Measurements from ENCODE around the gene CFTR. TPM values are rescaled to one million over a fixed set of nuclear protein-coding genes. Genes with fewer than 3 reads are reported as not detected.
"Not testable (repeated sequence)": the region's sequence is repeated elsewhere in the genome, so short reads cannot be mapped to it uniquely, and the experiment has no call there.

The CFTR gene
- total RNA-seq, 2 donors from 2014 or later = not detected

- no peak overlapping the region for H3K27ac Mint-ChIP-seq
- no peaks in the 10 kb centered on the region for H3K27me3 Mint-ChIP-seq (ENCODE audit: low read depth)
- H3K36me3 Mint-ChIP-seq (ENCODE audit: insufficient read depth in 2 of 2) = no peaks in the 10 kb centered on the region
- H3K4me3 Mint-ChIP-seq = no peak overlapping the region
- peaks cover 0 to 3% of the 10 kb centered on the region in 2 donors for H3K9me3 Mint-ChIP-seq
- no peaks in the 10 kb centered on the region for H3K4me1 Mint-ChIP-seq (ENCODE audit: low read depth)
- DNase-seq = no peak
- no peak for ATAC-seq (replicated peaks in 1 of 2)
These were observed 212.5 kb downstream of the CFTR start for GRCh38 chr7:117692338-117692737.

- H3K4me1 Mint-ChIP-seq (ENCODE audit: low read depth) = no peaks in the 10 kb centered on the region
- H3K4me3 Mint-ChIP-seq = no peak overlapping the region
- H3K9me3 Mint-ChIP-seq = peaks cover 0 to 3% of the 10 kb centered on the region in 2 donors
- ATAC-seq (replicated peaks in 1 of 2) (no peak), DNase-seq (no peak)
- no peak overlapping the region for H3K27ac Mint-ChIP-seq
- H3K27me3 Mint-ChIP-seq (ENCODE audit: low read depth) = no peaks in the 10 kb centered on the region
- no peaks in the 10 kb centered on the region for H3K36me3 Mint-ChIP-seq (ENCODE audit: insufficient read depth in 2 of 2)
These were observed 218.2 kb downstream of the CFTR start for GRCh38 chr7:117698018-117698417.

- H3K27ac Mint-ChIP-seq = no peak overlapping the region
- H3K9me3 Mint-ChIP-seq = peaks cover 0 to 4% of the 10 kb centered on the region in 2 donors
- no peaks in the 10 kb centered on the region for H3K36me3 Mint-ChIP-seq (ENCODE audit: insufficient read depth in 2 of 2)
- H3K4me3 Mint-ChIP-seq = no peak overlapping the region
- no peaks in the 10 kb centered on the region for H3K27me3 Mint-ChIP-seq (ENCODE audit: low read depth)
- ATAC-seq (replicated peaks in 1 of 2) (no peak), DNase-seq (no peak)
- no peaks in the 10 kb centered on the region for H3K4me1 Mint-ChIP-seq (ENCODE audit: low read depth)
These were observed 224.2 kb downstream of the CFTR start for GRCh38 chr7:117704063-117704462.

GRCh38 chr7:117705630-117706029 lies 225.8 kb downstream of the CFTR start:
- H3K4me3 Mint-ChIP-seq = no peak overlapping the region

GRCh38 chr7:117706210-117706609 lies 226.4 kb downstream of the CFTR start:
- Mint-ChIP-seq H3K4me1 (ENCODE audit: low read depth) (no peaks in the 10 kb centered on the region), H3K27ac (no peak overlapping the region), H3K27me3 (ENCODE audit: low read depth) (no peaks in the 10 kb centered on the region), H3K9me3 (peaks cover 0 to 4% of the 10 kb centered on the region in 2 donors), H3K4me3 (no peak overlapping the region), H3K36me3 (ENCODE audit: insufficient read depth in 2 of 2) (no peaks in the 10 kb centered on the region)
- no peak for DNase-seq
- no peak for ATAC-seq (replicated peaks in 1 of 2)

More at GRCh38 chr7:117705630-117706029, 225.8 kb downstream of the CFTR start:
- DNase-seq (no peak), ATAC-seq (replicated peaks in 1 of 2) (no peak)
- Mint-ChIP-seq H3K9me3 (peaks cover 0 to 4% of the 10 kb centered on the region in 2 donors), H3K4me1 (ENCODE audit: low read depth) (no peaks in the 10 kb centered on the region), H3K27ac (no peak overlapping the region), H3K36me3 (ENCODE audit: insufficient read depth in 2 of 2) (no peaks in the 10 kb centered on the region), H3K27me3 (ENCODE audit: low read depth) (no peaks in the 10 kb centered on the region)

GRCh38 chr7:117707080-117707479 lies 227.3 kb downstream of the CFTR start:
- H3K4me3 Mint-ChIP-seq = no peak overlapping the region
- peaks cover 0 to 4% of the 10 kb centered on the region in 2 donors for H3K9me3 Mint-ChIP-seq
- DNase-seq (no peak), ATAC-seq (replicated peaks in 1 of 2) (no peak)
- peaks cover 4% of the 10 kb centered on the region for H3K4me1 Mint-ChIP-seq (ENCODE audit: low read depth)
- H3K36me3 Mint-ChIP-seq (ENCODE audit: insufficient read depth in 2 of 2) = no peaks in the 10 kb centered on the region
- H3K27me3 Mint-ChIP-seq (ENCODE audit: low read depth) = no peaks in the 10 kb centered on the region
- no peak overlapping the region for H3K27ac Mint-ChIP-seq

- not testable (repeated sequence) for ATAC-seq (replicated peaks in 1 of 2); H3K27ac Mint-ChIP-seq; H3K9me3 Mint-ChIP-seq; H3K27me3 Mint-ChIP-seq (ENCODE audit: low read depth); H3K4me1 Mint-ChIP-seq (ENCODE audit: low read depth); DNase-seq; H3K4me3 Mint-ChIP-seq; H3K36me3 Mint-ChIP-seq (ENCODE audit: insufficient read depth in 2 of 2)
These were observed 228.3 kb downstream of the CFTR start for GRCh38 chr7:117708173-117708572.

GRCh38 chr7:117711556-117711955 lies 231.7 kb downstream of the CFTR start:
- Mint-ChIP-seq H3K27ac (no peak overlapping the region), H3K36me3 (ENCODE audit: insufficient read depth in 2 of 2) (no peaks in the 10 kb centered on the region), H3K4me1 (ENCODE audit: low read depth) (peaks cover 4% of the 10 kb centered on the region), H3K4me3 (no peak overlapping the region), H3K9me3 (peaks cover 0 to 2% of the 10 kb centered on the region in 2 donors), H3K27me3 (ENCODE audit: low read depth) (no peaks in the 10 kb centered on the region)
- no peak for DNase-seq
- no peak for ATAC-seq (replicated peaks in 1 of 2)

GRCh38 chr7:117715784-117716445 lies 236.1 kb downstream of the CFTR start:
- no peaks in the 10 kb centered on the region for H3K36me3 Mint-ChIP-seq (ENCODE audit: insufficient read depth in 2 of 2)
- H3K4me3 Mint-ChIP-seq = no peak overlapping the region
- ATAC-seq (replicated peaks in 1 of 2) (peak in 1 of 2 donors; percentile 38), DNase-seq (peak; percentile 4 to 11)
- H3K27ac Mint-ChIP-seq = no peak overlapping the region
- peaks cover 4% of the 10 kb centered on the region for H3K4me1 Mint-ChIP-seq (ENCODE audit: low read depth)
- H3K27me3 Mint-ChIP-seq (ENCODE audit: low read depth) = no peaks in the 10 kb centered on the region
- H3K9me3 Mint-ChIP-seq = no peaks in the 10 kb centered on the region

- DNase-seq (no peak), ATAC-seq (replicated peaks in 1 of 2) (no peak)
- H3K27ac Mint-ChIP-seq = no peak overlapping the region
- no peaks in the 10 kb centered on the region for H3K27me3 Mint-ChIP-seq (ENCODE audit: low read depth)
- peaks cover 3% of the 10 kb centered on the region for H3K4me1 Mint-ChIP-seq (ENCODE audit: low read depth)
- no peak overlapping the region for H3K4me3 Mint-ChIP-seq
- H3K9me3 Mint-ChIP-seq = no peaks in the 10 kb centered on the region
- no peaks in the 10 kb centered on the region for H3K36me3 Mint-ChIP-seq (ENCODE audit: insufficient read depth in 2 of 2)
These were observed 237.0 kb downstream of the CFTR start for GRCh38 chr7:117716707-117717299.

- Mint-ChIP-seq H3K27ac (no peak overlapping the region), H3K4me3 (no peak overlapping the region), H3K27me3 (ENCODE audit: low read depth) (no peaks in the 10 kb centered on the region), H3K4me1 (ENCODE audit: low read depth) (no peaks in the 10 kb centered on the region), H3K9me3 (no peaks in the 10 kb centered on the region), H3K36me3 (ENCODE audit: insufficient read depth in 2 of 2) (no peaks in the 10 kb centered on the region)
- DNase-seq (no peak), ATAC-seq (replicated peaks in 1 of 2) (no peak)
These were observed 237.5 kb downstream of the CFTR start for GRCh38 chr7:117717357-117717756.

All from activated T-cell treated with anti-CD3 and anti-CD28 coated beads, Interleukin-2, amount 50 U/mL, for 72 hours (primary cell).